Stimulated activated CD4-positive, alpha-beta T cell treated with anti-CD3 and anti-CD28 coated beads, Interleukin-1b, Interleukin-23, amount 100 ng/mL, for 4 hours (primary cell): ENCODE data around the gene CNTNAP2.
"Not testable (repeated sequence)": the region's sequence is repeated elsewhere in the genome, so short reads cannot be mapped to it uniquely, and the experiment has no call there.

ENCODE experiments used
- DNase-seq, 2 donors: peaks; one replicate each; pipeline ENCODE4 v3.0.0-alpha.2; 2020; ENCODE audit warnings: low read depth in 2 of 2

Gene CNTNAP2

GRCh38 chr7:148022832-148023231 is 1906.2 kb downstream of the CNTNAP2 start:
- no peak for DNase-seq

GRCh38 chr7:148026713-148027112 is 1910.1 kb downstream of the CNTNAP2 start:
- DNase-seq: no peak

GRCh38 chr7:148028165-148028564 is 1911.6 kb downstream of the CNTNAP2 start:
- DNase-seq: no peak

- DNase-seq: no peak
Observed at GRCh38 chr7:148031019-148031418, 1914.4 kb downstream of the CNTNAP2 start.

- no peak for DNase-seq
Observed at GRCh38 chr7:148031811-148032210, 1915.2 kb downstream of the CNTNAP2 start.

GRCh38 chr7:148035950-148036349 is 1919.3 kb downstream of the CNTNAP2 start:
- DNase-seq: no peak

- DNase-seq: no peak
Observed at GRCh38 chr7:148037044-148037443, 1920.4 kb downstream of the CNTNAP2 start.

GRCh38 chr7:148041156-148041555 is 1924.6 kb downstream of the CNTNAP2 start:
- no peak for DNase-seq

- no peak for DNase-seq
Observed at GRCh38 chr7:148042935-148043631, 1926.5 kb downstream of the CNTNAP2 start.

- no peak for DNase-seq
Observed at GRCh38 chr7:148044173-148044572, 1927.6 kb downstream of the CNTNAP2 start.

- no peak for DNase-seq
Observed at GRCh38 chr7:148045521-148045920, 1928.9 kb downstream of the CNTNAP2 start.

- no peak for DNase-seq
Observed at GRCh38 chr7:148049068-148049467, 1932.5 kb downstream of the CNTNAP2 start.

GRCh38 chr7:148050492-148051158 is 1934.0 kb downstream of the CNTNAP2 start:
- no peak for DNase-seq

GRCh38 chr7:148056406-148056805 is 1939.8 kb downstream of the CNTNAP2 start:
- no peak for DNase-seq

- no peak for DNase-seq
Observed at GRCh38 chr7:148058092-148058491, 1941.5 kb downstream of the CNTNAP2 start.

- DNase-seq: no peak
Observed at GRCh38 chr7:148058753-148059152, 1942.2 kb downstream of the CNTNAP2 start.

- DNase-seq: no peak
Observed at GRCh38 chr7:148060724-148061123, 1944.1 kb downstream of the CNTNAP2 start.

GRCh38 chr7:148078111-148078510 is 1961.5 kb downstream of the CNTNAP2 start:
- DNase-seq: not testable (repeated sequence)

- DNase-seq: no peak
Observed at GRCh38 chr7:148079206-148080080, 1962.8 kb downstream of the CNTNAP2 start.

- no peak for DNase-seq
Observed at GRCh38 chr7:148083448-148083847, 1966.8 kb downstream of the CNTNAP2 start.

- DNase-seq: no peak
Observed at GRCh38 chr7:148084138-148084537, 1967.5 kb downstream of the CNTNAP2 start.

- DNase-seq: no peak
Observed at GRCh38 chr7:148091882-148092281, 1975.3 kb downstream of the CNTNAP2 start.
